Body of pancreas (tissue), 4 donors: Measurements from ENCODE around the gene MYH15. TPM values are rescaled to one million over a fixed set of nuclear protein-coding genes. Genes with fewer than 3 reads are reported as not detected.

Source experiments
- ATAC-seq: fragments of 150-250 bp; one replicate; pipeline ENCODE4 v1.9.1; 2016
- DNase-seq, 4 donors: peaks; one replicate each; pipeline ENCODE4 v3.0.0-alpha.2; 2019
- H3K27ac ChIP-seq, 4 donors: fragments of 200-600 bp; sonication (generic); 1 replicate in 3 of 4; 2 replicates in 1 of 4; pipeline versions ENCODE4 v1.5.1 to v1.6.1; 2016 to 2019; ENCODE audit warnings: mild to moderate bottlenecking in 1 of 4, mixed read lengths in 1 of 4, moderate library complexity in 1 of 4
- H3K27me3 ChIP-seq, 2 donors: fragments of 200-600 bp; sonication (generic); one replicate each; pipeline ENCODE4 v1.6.0; 2016; ENCODE audit warnings: mild to moderate bottlenecking in 1 of 2
- H3K36me3 ChIP-seq, 2 donors: fragments of 200-600 bp; sonication (generic); replicated peaks in 1 of 2; 2 replicates each; pipeline ENCODE4 v1.5.1; 2016; ENCODE audit warnings: low read depth in 2 of 2; ENCODE audit not compliant: insufficient read depth in 1 of 2
- H3K4me1 ChIP-seq: fragments of 200-600 bp; sonication (generic); one replicate; pipeline ENCODE4 v1.6.0; 2016
- H3K4me3 ChIP-seq, 2 donors: fragments of 200-600 bp; sonication (generic); 1 replicate in 1 of 2; 2 replicates in 1 of 2; pipeline ENCODE4 v1.5.1; 2016 to 2019
- H3K9me3 ChIP-seq, 3 donors: fragments of 200-600 bp; sonication (generic); 1 replicate in 2 of 3; 2 replicates in 1 of 3; pipeline ENCODE4 v1.5.1; 2016
- POLR2A ChIP-seq, 3 donors: fragments of 450-650 bp; IDR thresholded peaks; one replicate each; pipeline ENCODE4 v1.6.1; 2016; ENCODE audit warnings: antibody characterized with exemption in 3 of 3, mild to moderate bottlenecking in 2 of 3
- WGBS, 2 donors: methylation state at CpG; one replicate each; pipeline ENCODE4 v1.1.5; 2017; 5-methylcytosine and 5-hydroxymethylcytosine counted together
- intact Hi-C: fragments of 100-400 bp; cut with DNase I; formaldehyde crosslinking; loops from one replicate; pipeline ENCODE4 v1.15.1; 2023
- total RNA-seq, 2 donors: library from RNA; depleted of rRNA; stranded (reverse); fragments of >200 nt; gene quantifications; one replicate each; pipeline ENCODE4 v1.1.0, GENCODE V29; 2016
- TF ChIP-seq, protein P1 (sequence below), 7 experiments: fragments of 450-650 bp in 4 of 7; fragments of 200-600 bp in 3 of 7; sonication (generic) in 3 of 7; IDR thresholded peaks; one replicate each; pipeline ENCODE4 v1.5.1; 2016 to 2019; ENCODE audit warnings: antibody characterized with exemption in 7 of 7

Gene MYH15
- total RNA-seq, 2 donors from 2014 or later, result not detected

DNA sequence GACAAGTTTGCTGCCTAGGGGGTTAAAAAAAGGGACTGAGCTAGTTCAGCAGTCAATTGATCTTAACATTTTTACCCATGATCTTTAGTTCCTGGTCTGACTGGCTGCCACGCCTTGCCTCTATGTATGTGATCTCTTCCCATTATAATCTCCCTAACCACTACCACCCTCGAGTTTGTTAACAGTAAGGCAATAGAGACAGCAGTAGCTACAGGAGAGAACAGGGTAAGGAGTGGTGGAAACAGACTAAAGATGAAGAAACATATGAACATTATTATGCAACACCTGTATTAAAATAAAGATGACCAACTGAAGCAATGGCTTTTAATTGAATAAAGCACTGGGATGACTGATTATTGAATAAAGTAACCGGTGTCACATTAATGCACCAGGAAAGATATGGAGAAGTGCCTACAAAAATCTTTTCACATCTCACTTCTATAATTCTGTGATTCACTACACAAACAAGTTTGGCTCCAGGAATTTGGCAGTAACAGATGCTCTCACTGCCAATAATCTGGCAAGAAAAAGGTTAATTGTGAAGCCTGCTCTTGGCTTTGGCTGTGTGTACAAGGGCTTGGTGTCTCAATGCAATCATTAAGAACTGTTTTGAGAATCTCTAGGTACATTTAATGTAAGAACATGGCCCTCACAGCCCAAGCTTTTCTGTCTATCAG, 118.3 kb downstream of the MYH15 start:
- Histone ChIP-seq H3K9me3 (no peaks in the 10 kb centered on the region), H3K27ac (no peak overlapping the region), H3K36me3 (no peaks in the 10 kb centered on the region), H3K4me1 (peaks cover 8% of the 10 kb centered on the region), H3K27me3 (no peaks in the 10 kb centered on the region), H3K4me3 (no peak overlapping the region)
- 57 to 58% methylated on average over 3 of the region's 3 CpGs for WGBS, 2 donors
- TF ChIP-seq, protein P1, sequence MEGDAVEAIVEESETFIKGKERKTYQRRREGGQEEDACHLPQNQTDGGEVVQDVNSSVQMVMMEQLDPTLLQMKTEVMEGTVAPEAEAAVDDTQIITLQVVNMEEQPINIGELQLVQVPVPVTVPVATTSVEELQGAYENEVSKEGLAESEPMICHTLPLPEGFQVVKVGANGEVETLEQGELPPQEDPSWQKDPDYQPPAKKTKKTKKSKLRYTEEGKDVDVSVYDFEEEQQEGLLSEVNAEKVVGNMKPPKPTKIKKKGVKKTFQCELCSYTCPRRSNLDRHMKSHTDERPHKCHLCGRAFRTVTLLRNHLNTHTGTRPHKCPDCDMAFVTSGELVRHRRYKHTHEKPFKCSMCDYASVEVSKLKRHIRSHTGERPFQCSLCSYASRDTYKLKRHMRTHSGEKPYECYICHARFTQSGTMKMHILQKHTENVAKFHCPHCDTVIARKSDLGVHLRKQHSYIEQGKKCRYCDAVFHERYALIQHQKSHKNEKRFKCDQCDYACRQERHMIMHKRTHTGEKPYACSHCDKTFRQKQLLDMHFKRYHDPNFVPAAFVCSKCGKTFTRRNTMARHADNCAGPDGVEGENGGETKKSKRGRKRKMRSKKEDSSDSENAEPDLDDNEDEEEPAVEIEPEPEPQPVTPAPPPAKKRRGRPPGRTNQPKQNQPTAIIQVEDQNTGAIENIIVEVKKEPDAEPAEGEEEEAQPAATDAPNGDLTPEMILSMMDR (IDR thresholded peaks at IDR 0.05), result no peak
- no peak for TF ChIP-seq POLR2A (IDR thresholded peaks at IDR 0.05)
- ATAC-seq (no peak), DNase-seq (no peak)
- intact Hi-C loops, result no loop called here

DNA sequence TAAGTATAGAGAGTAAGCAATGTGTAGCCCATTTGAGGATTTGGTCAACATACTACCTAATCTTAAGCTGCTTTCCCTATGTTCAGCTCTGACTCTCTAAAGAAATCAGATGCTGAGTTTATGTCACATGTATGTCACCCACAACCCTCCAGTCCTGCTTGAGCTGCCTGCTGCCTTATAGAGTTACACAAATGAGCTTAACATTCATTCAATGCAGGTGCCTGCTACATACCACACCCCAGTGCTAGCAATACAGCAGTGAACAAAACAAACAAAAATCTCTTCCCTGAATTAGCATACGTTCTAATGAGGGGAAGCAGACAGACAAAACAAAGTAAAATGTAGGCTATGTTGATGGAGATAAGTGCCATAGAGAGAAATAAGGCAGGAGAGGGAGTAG, 121.0 kb downstream of the MYH15 start:
- no peak for DNase-seq
- no peaks in the 10 kb centered on the region for H3K9me3 ChIP-seq
- no peak for TF ChIP-seq POLR2A (IDR thresholded peaks at IDR 0.05)
- TF ChIP-seq, protein P1 (IDR thresholded peaks at IDR 0.05), result no peak
- no peak overlapping the region for H3K4me3 ChIP-seq
- 53 to 91% methylated on average over 1 of the region's 1 CpG for WGBS, 2 donors
- intact Hi-C loops, result no loop called here
- no peaks in the 10 kb centered on the region for H3K27me3 ChIP-seq
- H3K27ac ChIP-seq, result no peak overlapping the region
- no peaks in the 10 kb centered on the region for H3K36me3 ChIP-seq
- H3K4me1 ChIP-seq, result peaks cover 8% of the 10 kb centered on the region
- no peak for ATAC-seq

DNA sequence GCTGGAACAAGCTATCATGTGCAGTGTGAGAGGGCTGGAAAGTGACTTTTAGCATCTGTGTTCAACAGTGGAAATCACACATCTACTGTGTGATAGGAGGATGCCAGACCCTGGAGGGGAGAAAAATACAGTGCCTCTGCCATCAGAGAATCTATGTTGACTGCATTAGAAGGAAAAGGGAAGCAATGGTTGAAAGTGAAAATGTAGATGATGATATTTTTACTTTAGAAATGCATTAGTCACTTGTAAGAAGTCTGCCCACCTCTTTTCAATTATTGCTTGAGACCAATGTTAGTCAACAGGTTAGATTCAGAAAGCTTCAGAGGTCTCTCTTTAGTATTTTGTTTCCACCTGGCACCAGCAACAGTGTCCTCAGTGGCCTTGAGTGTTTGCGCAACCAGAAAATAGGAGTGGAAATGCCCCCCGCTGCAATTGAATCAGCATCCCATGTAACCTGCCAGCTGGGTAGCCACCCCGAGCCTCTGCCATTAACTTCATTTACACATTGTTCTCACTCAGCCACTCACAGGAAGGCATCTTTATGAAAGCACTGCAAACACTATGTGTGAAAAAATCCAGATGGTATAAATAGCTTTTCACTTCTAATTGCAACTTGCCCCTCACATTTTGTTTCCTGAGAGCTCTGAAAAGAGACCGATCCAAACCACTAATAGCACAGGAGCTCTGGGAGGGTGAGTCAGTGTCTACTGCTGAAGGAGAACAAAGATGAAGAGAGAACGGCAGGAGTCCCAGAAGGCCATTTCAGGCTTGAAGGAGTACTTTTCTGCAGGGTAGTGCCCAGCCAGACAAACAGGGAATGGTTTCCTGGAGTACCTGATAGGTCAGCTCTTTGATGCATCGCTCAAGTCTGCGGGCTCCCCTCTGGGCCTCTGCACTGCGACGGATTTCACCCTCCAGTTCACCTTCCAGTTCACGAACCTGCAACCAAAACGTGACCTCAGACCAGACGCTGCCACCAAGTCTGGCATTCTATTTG, 122.0 kb downstream of the MYH15 start:
- TF ChIP-seq, protein P1 (IDR thresholded peaks at IDR 0.05), result no peak
- TF ChIP-seq POLR2A (IDR thresholded peaks at IDR 0.05), result no peak
- Histone ChIP-seq H3K4me1 (peaks cover 8% of the 10 kb centered on the region), H3K9me3 (no peaks in the 10 kb centered on the region), H3K27me3 (no peaks in the 10 kb centered on the region), H3K36me3 (no peaks in the 10 kb centered on the region), H3K4me3 (no peak overlapping the region), H3K27ac (peak overlapping the region in 1 of 4 donors; percentile 12)
- intact Hi-C loops, result no loop called here
- no peak for ATAC-seq
- DNase-seq, result peak in 1 of 4 donors; percentile 25
- WGBS, 2 donors, result 62 to 73% methylated on average over 12 of the region's 12 CpGs

DNA sequence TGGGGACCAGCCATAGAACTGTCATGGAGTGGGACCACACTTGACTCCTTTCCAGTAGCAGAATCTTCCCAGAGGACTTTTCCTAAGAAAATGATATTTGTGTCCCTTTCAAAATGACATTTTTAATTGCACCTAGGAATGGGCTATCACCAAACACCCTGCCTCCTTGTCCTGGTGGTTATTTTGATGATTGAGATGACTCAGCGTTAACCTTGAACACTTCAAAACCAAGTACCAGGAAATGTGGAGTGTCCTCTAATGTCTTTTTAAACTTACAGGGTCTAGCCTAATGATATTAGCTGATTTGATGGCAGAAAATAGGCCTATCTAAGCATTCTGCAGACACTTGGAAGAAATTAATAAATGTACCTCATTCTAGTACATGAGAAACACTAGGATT, 123.3 kb downstream of the MYH15 start:
- Histone ChIP-seq H3K27ac (no peak overlapping the region), H3K36me3 (no peaks in the 10 kb centered on the region), H3K4me1 (peaks cover 15% of the 10 kb centered on the region), H3K27me3 (no peaks in the 10 kb centered on the region), H3K9me3 (no peaks in the 10 kb centered on the region), H3K4me3 (no peak overlapping the region)
- TF ChIP-seq POLR2A (IDR thresholded peaks at IDR 0.05), result no peak
- TF ChIP-seq, protein P1 (IDR thresholded peaks at IDR 0.05), result no peak
- intact Hi-C loops, result no loop called here
- DNase-seq, result no peak
- no peak for ATAC-seq
- 89 to 90% methylated on average over 1 of the region's 1 CpG for WGBS, 2 donors
